ENCODE measurements around the gene SIL1.
"Not testable (repeated sequence)": the region's sequence is repeated elsewhere in the genome, so short reads cannot be mapped to it uniquely, and the experiment has no call there.

Gene SIL1

GRCh38 chr5:139112362-139112761 lies 85.8 kb downstream of the SIL1 start:
- H3K4ac ChIP-seq (ENCODE audit: low read depth, low read length); H2BK120ac ChIP-seq (ENCODE audit: low read depth, low read length); H2BK5ac ChIP-seq (ENCODE audit: low read length); H3K18ac ChIP-seq (ENCODE audit: low read length); DNase-seq; H3K4me2 ChIP-seq (ENCODE audit: low read length); H3K27me3 ChIP-seq (ENCODE audit: insufficient read depth, low read length, poor library complexity); H3K79me1 ChIP-seq (ENCODE audit: low read length); H4K5ac ChIP-seq (ENCODE audit: low read length); H3K4me1 ChIP-seq (ENCODE audit: control insufficient read depth, low read depth, low read length); H4K8ac ChIP-seq (ENCODE audit: low read depth, low read length); H3K4me3 ChIP-seq (ENCODE audit: low read length); H2BK15ac ChIP-seq (replicated peaks; ENCODE audit: low read depth); H3K23ac ChIP-seq (ENCODE audit: low read length); H3K36me3 ChIP-seq (ENCODE audit: control insufficient read depth, insufficient read depth, low read length); H3K27ac ChIP-seq (ENCODE audit: low read depth, low read length); H3K56ac ChIP-seq (ENCODE audit: low read length); H2AK5ac ChIP-seq (ENCODE audit: low read length); H3K79me2 ChIP-seq (ENCODE audit: control insufficient read depth, insufficient read depth, low read length); H3K9ac ChIP-seq (ENCODE audit: low read length): not testable (repeated sequence)
- WGBS (ENCODE audit: extremely low coverage, insufficient coverage, low lambda C conversion rate): no CpG with 5 or more reads among the region's 39 CpGs

DNA sequence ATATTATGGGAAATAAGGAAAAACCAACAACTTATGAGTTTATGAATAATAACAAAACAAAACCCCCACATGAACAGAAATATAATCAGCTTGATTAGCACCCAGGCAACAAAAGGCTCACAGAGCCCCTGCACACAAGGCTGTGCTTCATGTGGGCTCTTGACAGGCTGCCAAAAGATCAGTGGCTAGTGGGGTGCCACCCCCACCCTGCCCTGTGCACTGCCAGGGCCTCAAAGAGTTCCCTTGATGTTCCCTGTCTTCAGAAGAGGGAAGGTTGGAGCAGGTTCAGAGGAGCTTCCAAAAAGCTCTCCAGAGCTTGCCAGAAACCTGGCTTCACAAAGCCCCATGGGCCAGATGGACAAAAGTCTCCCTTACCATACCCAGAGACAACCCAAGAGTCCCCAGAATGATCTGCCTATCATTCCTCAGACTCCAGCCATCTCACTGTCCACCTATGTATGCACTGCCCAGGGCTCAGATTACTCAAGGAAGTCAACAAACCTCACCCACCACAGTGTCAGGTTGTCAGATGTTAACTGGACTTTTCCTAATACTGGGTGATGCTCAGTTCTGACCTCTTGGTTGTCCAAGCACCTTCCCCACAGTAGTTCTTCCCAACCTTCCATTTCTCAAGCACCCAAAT lies 87.5 kb downstream of the SIL1 start:
- Histone ChIP-seq H3K18ac (ENCODE audit: low read length) (no peak overlapping the region), H3K4me3 (ENCODE audit: low read length) (no peak overlapping the region), H3K27ac (ENCODE audit: low read depth, low read length) (no peak overlapping the region), H3K79me2 (ENCODE audit: control insufficient read depth, insufficient read depth, low read length) (no peaks in the 10 kb centered on the region), H3K27me3 (ENCODE audit: insufficient read depth, low read length, poor library complexity) (no peaks in the 10 kb centered on the region), H3K56ac (ENCODE audit: low read length) (no peak overlapping the region), H2BK5ac (ENCODE audit: low read length) (no peak overlapping the region), H3K23ac (ENCODE audit: low read length) (no peak overlapping the region), H4K8ac (ENCODE audit: low read depth, low read length) (no peak overlapping the region), H3K9ac (ENCODE audit: low read length) (no peak overlapping the region), H3K79me1 (ENCODE audit: low read length) (no peaks in the 10 kb centered on the region), H4K5ac (ENCODE audit: low read length) (no peak overlapping the region), H3K4ac (ENCODE audit: low read depth, low read length) (no peak overlapping the region), H3K36me3 (ENCODE audit: control insufficient read depth, insufficient read depth, low read length) (no peaks in the 10 kb centered on the region), H2BK120ac (ENCODE audit: low read depth, low read length) (no peak overlapping the region), H2BK15ac (replicated peaks; ENCODE audit: low read depth) (no peak overlapping the region), H2AK5ac (ENCODE audit: low read length) (no peak overlapping the region), H3K4me1 (ENCODE audit: control insufficient read depth, low read depth, low read length) (no peaks in the 10 kb centered on the region), H3K4me2 (ENCODE audit: low read length) (no peak overlapping the region)
- DNase-seq: no peak

GRCh38 chr5:139108063-139108824 lies 89.9 kb downstream of the SIL1 start:
- Histone ChIP-seq H3K79me2 (ENCODE audit: control insufficient read depth, insufficient read depth, low read length) (no peaks in the 10 kb centered on the region), H3K79me1 (ENCODE audit: low read length) (no peaks in the 10 kb centered on the region), H3K27me3 (ENCODE audit: insufficient read depth, low read length, poor library complexity) (no peaks in the 10 kb centered on the region), H4K5ac (ENCODE audit: low read length) (no peak overlapping the region), H2BK15ac (replicated peaks; ENCODE audit: low read depth) (no peak overlapping the region), H3K4me2 (ENCODE audit: low read length) (no peak overlapping the region), H3K9ac (ENCODE audit: low read length) (no peak overlapping the region), H2AK5ac (ENCODE audit: low read length) (no peak overlapping the region), H3K36me3 (ENCODE audit: control insufficient read depth, insufficient read depth, low read length) (no peaks in the 10 kb centered on the region), H3K18ac (ENCODE audit: low read length) (no peak overlapping the region), H3K23ac (ENCODE audit: low read length) (no peak overlapping the region), H3K56ac (ENCODE audit: low read length) (no peak overlapping the region), H3K27ac (ENCODE audit: low read depth, low read length) (no peak overlapping the region), H4K8ac (ENCODE audit: low read depth, low read length) (no peak overlapping the region), H2BK120ac (ENCODE audit: low read depth, low read length) (no peak overlapping the region), H2BK5ac (ENCODE audit: low read length) (no peak overlapping the region), H3K4ac (ENCODE audit: low read depth, low read length) (no peak overlapping the region), H3K4me3 (ENCODE audit: low read length) (no peak overlapping the region), H3K4me1 (ENCODE audit: control insufficient read depth, low read depth, low read length) (no peaks in the 10 kb centered on the region)
- WGBS (ENCODE audit: extremely low coverage, insufficient coverage, low lambda C conversion rate): no CpG with 5 or more reads among the region's 10 CpGs
- no peak for DNase-seq

- Histone ChIP-seq H3K18ac (ENCODE audit: low read length) (no peak overlapping the region), H4K8ac (ENCODE audit: low read depth, low read length) (no peak overlapping the region), H3K23ac (ENCODE audit: low read length) (no peak overlapping the region), H3K36me3 (ENCODE audit: control insufficient read depth, insufficient read depth, low read length) (no peaks in the 10 kb centered on the region), H3K79me2 (ENCODE audit: control insufficient read depth, insufficient read depth, low read length) (no peaks in the 10 kb centered on the region), H3K9ac (ENCODE audit: low read length) (no peak overlapping the region), H2BK15ac (replicated peaks; ENCODE audit: low read depth) (no peak overlapping the region), H3K4me2 (ENCODE audit: low read length) (no peak overlapping the region), H2BK120ac (ENCODE audit: low read depth, low read length) (no peak overlapping the region), H2BK5ac (ENCODE audit: low read length) (no peak overlapping the region), H2AK5ac (ENCODE audit: low read length) (no peak overlapping the region), H4K5ac (ENCODE audit: low read length) (no peak overlapping the region), H3K27ac (ENCODE audit: low read depth, low read length) (no peak overlapping the region), H3K27me3 (ENCODE audit: insufficient read depth, low read length, poor library complexity) (no peaks in the 10 kb centered on the region), H3K4me3 (ENCODE audit: low read length) (no peak overlapping the region), H3K79me1 (ENCODE audit: low read length) (no peaks in the 10 kb centered on the region), H3K4me1 (ENCODE audit: control insufficient read depth, low read depth, low read length) (no peaks in the 10 kb centered on the region), H3K56ac (ENCODE audit: low read length) (no peak overlapping the region), H3K4ac (ENCODE audit: low read depth, low read length) (no peak overlapping the region)
- DNase-seq: no peak
- WGBS (ENCODE audit: extremely low coverage, insufficient coverage, low lambda C conversion rate): no CpG with 5 or more reads among the region's 15 CpGs
These were observed 92.5 kb downstream of the SIL1 start for GRCh38 chr5:139105621-139106071.

DNA sequence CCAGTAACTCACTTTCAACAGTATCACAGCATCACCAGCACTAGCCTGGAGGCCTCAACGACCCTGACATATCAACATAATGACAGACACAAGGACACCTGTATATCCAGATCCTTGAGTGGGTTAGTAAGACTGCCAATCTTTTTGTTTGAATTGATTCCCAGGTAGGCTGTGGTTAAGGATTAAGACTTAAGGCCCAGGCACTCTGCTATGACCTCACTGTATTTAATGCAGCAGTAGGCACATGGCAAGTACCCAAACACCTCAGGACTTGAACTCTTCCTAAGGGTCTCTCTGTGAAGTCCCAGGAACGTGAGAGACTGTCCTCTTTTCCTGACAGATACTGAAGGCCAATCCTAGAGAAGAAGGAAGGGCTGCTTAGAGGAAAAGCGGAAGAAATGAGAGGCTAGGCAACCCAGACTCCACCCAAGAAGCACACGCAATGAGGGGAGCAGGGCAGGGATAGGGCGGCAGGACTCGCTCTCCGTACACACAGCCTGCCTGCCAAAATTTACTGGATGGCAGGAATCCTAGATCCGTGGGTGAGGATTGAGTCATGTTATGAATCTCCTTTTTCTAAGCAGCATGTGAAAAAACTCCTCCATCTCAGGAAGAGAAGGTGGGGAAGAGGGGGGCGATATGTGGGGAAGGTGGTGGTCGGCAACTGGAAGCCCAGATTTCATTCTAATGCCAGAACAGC lies 93.4 kb downstream of the SIL1 start:
- no CpG with 5 or more reads among the region's 10 CpGs for WGBS (ENCODE audit: extremely low coverage, insufficient coverage, low lambda C conversion rate)
- Histone ChIP-seq H3K36me3 (ENCODE audit: control insufficient read depth, insufficient read depth, low read length) (no peaks in the 10 kb centered on the region), H3K9ac (ENCODE audit: low read length) (no peak overlapping the region), H3K79me1 (ENCODE audit: low read length) (no peaks in the 10 kb centered on the region), H3K4me1 (ENCODE audit: control insufficient read depth, low read depth, low read length) (no peaks in the 10 kb centered on the region), H3K56ac (ENCODE audit: low read length) (no peak overlapping the region), H3K27ac (ENCODE audit: low read depth, low read length) (no peak overlapping the region), H2AK5ac (ENCODE audit: low read length) (no peak overlapping the region), H2BK120ac (ENCODE audit: low read depth, low read length) (no peak overlapping the region), H3K4ac (ENCODE audit: low read depth, low read length) (no peak overlapping the region), H3K4me2 (ENCODE audit: low read length) (no peak overlapping the region), H4K5ac (ENCODE audit: low read length) (no peak overlapping the region), H3K23ac (ENCODE audit: low read length) (no peak overlapping the region), H4K8ac (ENCODE audit: low read depth, low read length) (no peak overlapping the region), H2BK15ac (replicated peaks; ENCODE audit: low read depth) (no peak overlapping the region), H3K4me3 (ENCODE audit: low read length) (no peak overlapping the region), H3K79me2 (ENCODE audit: control insufficient read depth, insufficient read depth, low read length) (no peaks in the 10 kb centered on the region), H3K18ac (ENCODE audit: low read length) (no peak overlapping the region), H2BK5ac (ENCODE audit: low read length) (no peak overlapping the region), H3K27me3 (ENCODE audit: insufficient read depth, low read length, poor library complexity) (no peaks in the 10 kb centered on the region)
- DNase-seq: no peak

Data from mesendoderm (in vitro differentiated cells).